ENCODE results near the gene LRRC10B.

GRCh38 chr11:61477727-61478148, 30.8 kb upstream of the LRRC10B start:
- TF ChIP-seq EZH2phosphoT487 (IDR thresholded peaks at IDR 0.05; ENCODE audit: insufficient read depth, low read depth), result no peak
- TF ChIP-seq EZH2 (IDR thresholded peaks at IDR 0.05; ENCODE audit: insufficient read depth, poor library complexity, severe bottlenecking), result no peak
